Ectodermal cell (in vitro differentiated cells): ENCODE data around the gene G3BP2.

Experiments used
- H3K27ac ChIP-seq: 2 replicates; pipeline ENCODE4 v1.7.0; 2013; ENCODE audit warnings: mild to moderate bottlenecking, low read depth, low read length; ENCODE audit not compliant: insufficient read depth, poor library complexity, severe bottlenecking
- H3K27me3 ChIP-seq: 2 replicates; pipeline ENCODE4 v1.7.0; 2013; ENCODE audit warnings: mild to moderate bottlenecking, low read length; ENCODE audit not compliant: insufficient read depth, control insufficient read depth, poor library complexity, severe bottlenecking
- H3K36me3 ChIP-seq: one replicate; pipeline ENCODE4 v1.7.0; 2013; ENCODE audit warnings: low read length; ENCODE audit not compliant: control insufficient read depth, insufficient read depth
- H3K4me1 ChIP-seq: one replicate; pipeline ENCODE4 v1.7.0; 2013; ENCODE audit warnings: low read length; ENCODE audit not compliant: control insufficient read depth, insufficient read depth
- H3K4me3 ChIP-seq: 2 replicates; pipeline ENCODE4 v1.7.0; 2013; ENCODE audit warnings: low read depth, low read length, control low read depth; ENCODE audit not compliant: insufficient read depth
- H3K9me3 ChIP-seq: 2 replicates; pipeline ENCODE4 v1.7.0; 2013; ENCODE audit warnings: mild to moderate bottlenecking, low read length, moderate library complexity; ENCODE audit not compliant: control insufficient read depth
- WGBS, 2 experiments: methylation state at CpG; one replicate each; pipeline ENCODE4 v1.1.7; 2013; ENCODE audit warnings: missing lambda C conversion rate in 2 of 2; 5-methylcytosine and 5-hydroxymethylcytosine counted together

Gene G3BP2

DNA sequence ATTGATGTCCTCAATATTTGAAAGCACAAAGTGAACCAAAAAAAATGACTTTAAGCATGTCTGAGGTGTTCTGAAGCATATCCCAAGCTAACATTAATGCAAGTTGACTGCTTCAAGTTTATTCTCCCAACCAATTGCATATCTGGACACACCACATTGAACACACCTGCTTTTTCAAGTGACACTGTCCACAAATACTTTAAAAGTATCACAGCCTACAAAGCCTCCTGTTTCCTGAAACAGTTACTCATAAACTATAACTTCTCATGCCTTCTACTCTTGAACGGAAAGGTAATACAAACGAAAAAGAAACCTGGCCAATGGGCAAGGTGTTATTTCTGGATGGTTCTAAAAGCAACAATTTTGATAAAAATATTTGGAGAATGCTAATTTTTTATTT lies 44.0 kb downstream of the G3BP2 start:
- WGBS, 2 experiments: 88 to 91% methylated on average over 2 of the region's 2 CpGs
- Histone ChIP-seq H3K36me3 (no peaks in the 10 kb centered on the region), H3K4me3 (no peak overlapping the region), H3K27me3 (peaks cover 11% of the 10 kb centered on the region), H3K9me3 (no peaks in the 10 kb centered on the region), H3K27ac (no peak overlapping the region), H3K4me1 (no peaks in the 10 kb centered on the region)

- H3K27ac ChIP-seq: no peak overlapping the region
- H3K9me3 ChIP-seq: no peaks in the 10 kb centered on the region
- H3K4me1 ChIP-seq: no peaks in the 10 kb centered on the region
- no peak overlapping the region for H3K4me3 ChIP-seq
- H3K36me3 ChIP-seq: no peaks in the 10 kb centered on the region
- H3K27me3 ChIP-seq: no peaks in the 10 kb centered on the region
- 88 to 89% methylated on average over 5 of the region's 5 CpGs for WGBS, 2 experiments
Observed at GRCh38 chr4:75623026-75623425, 50.2 kb downstream of the G3BP2 start.

DNA sequence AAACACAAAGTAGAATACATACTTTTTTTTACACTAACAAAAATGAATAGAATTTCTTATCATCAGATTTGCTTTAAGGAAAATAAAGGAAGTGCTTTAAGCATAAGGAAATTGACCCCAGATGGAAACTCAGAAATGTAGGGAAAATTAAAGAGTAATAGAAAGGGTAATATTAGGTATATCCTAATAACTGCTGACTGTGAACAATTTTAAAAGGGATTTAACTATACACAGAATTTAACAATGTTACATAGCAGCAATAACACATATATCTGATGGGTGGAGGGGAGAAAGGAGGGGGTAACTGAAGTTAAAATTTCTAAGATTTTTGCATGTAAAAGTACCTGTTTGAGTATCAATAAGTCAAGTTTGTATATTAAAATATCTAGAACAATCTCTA lies 51.5 kb downstream of the G3BP2 start:
- Histone ChIP-seq H3K36me3 (no peaks in the 10 kb centered on the region), H3K27ac (no peak overlapping the region), H3K27me3 (no peaks in the 10 kb centered on the region), H3K4me3 (no peak overlapping the region), H3K9me3 (no peaks in the 10 kb centered on the region), H3K4me1 (no peaks in the 10 kb centered on the region)

DNA sequence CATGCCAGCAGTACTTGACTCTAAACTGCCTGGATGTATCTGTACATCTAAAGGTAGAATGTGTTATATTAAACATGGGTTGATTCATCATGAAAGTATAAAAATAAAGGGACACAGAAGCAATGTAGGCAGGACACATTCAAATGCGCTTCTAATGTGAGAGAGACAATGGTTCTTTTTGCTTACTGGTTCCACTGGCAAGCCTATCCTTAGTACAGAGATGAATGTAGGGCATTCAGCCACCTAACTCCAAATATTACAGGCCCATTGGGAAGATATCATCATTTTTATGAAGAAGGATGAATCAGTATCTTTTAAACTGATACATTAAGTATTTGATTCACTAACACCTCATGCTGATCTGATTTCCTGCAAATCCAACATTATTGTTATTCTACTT lies 60.9 kb downstream of the G3BP2 start:
- no peak overlapping the region for H3K4me3 ChIP-seq
- H3K27ac ChIP-seq: no peak overlapping the region
- H3K27me3 ChIP-seq: no peaks in the 10 kb centered on the region
- H3K4me1 ChIP-seq: no peaks in the 10 kb centered on the region
- WGBS, 2 experiments: 90 to 100% methylated on average over 1 of the region's 1 CpG
- no peaks in the 10 kb centered on the region for H3K36me3 ChIP-seq
- H3K9me3 ChIP-seq: no peaks in the 10 kb centered on the region

GRCh38 chr4:75605928-75606327 lies 67.3 kb downstream of the G3BP2 start:
- H3K27ac ChIP-seq: no peak overlapping the region
- no peaks in the 10 kb centered on the region for H3K9me3 ChIP-seq
- no peaks in the 10 kb centered on the region for H3K36me3 ChIP-seq
- H3K27me3 ChIP-seq: no peaks in the 10 kb centered on the region
- WGBS, 2 experiments: 79 to 83% methylated on average over 3 of the region's 4 CpGs
- no peak overlapping the region for H3K4me3 ChIP-seq
- H3K4me1 ChIP-seq: no peaks in the 10 kb centered on the region

DNA sequence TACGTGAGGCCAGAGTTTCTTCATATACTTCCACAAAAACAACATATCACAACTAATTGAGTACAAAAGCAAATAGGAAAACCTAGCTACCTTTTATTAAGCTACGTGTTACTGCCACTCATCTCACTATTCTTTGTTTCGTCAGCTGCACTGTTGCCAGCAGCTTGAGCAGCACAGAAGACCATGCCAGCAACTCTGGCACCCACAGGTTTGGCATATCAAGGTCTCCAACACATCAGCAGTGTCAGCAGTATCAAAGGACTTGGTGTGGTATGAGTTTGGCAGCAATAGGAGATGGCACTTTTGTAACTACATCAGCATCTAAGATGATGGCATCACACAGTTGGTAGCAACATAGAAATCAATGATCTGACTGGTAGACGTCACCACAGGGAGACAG lies 73.6 kb downstream of the G3BP2 start:
- no peak overlapping the region for H3K4me3 ChIP-seq
- WGBS, 2 experiments: 92 to 93% methylated on average over 4 of the region's 4 CpGs
- H3K27me3 ChIP-seq: no peaks in the 10 kb centered on the region
- no peaks in the 10 kb centered on the region for H3K4me1 ChIP-seq
- no peaks in the 10 kb centered on the region for H3K36me3 ChIP-seq
- no peak overlapping the region for H3K27ac ChIP-seq
- H3K9me3 ChIP-seq: no peaks in the 10 kb centered on the region

- Histone ChIP-seq H3K9me3 (no peaks in the 10 kb centered on the region), H3K4me1 (no peaks in the 10 kb centered on the region), H3K4me3 (no peak overlapping the region), H3K27me3 (no peaks in the 10 kb centered on the region), H3K27ac (no peak overlapping the region), H3K36me3 (no peaks in the 10 kb centered on the region)
- WGBS, 2 experiments: 57 to 86% methylated on average over 1 to 3 of the region's 3 CpGs
Observed at GRCh38 chr4:75598390-75598789, 74.8 kb downstream of the G3BP2 start.

- no peaks in the 10 kb centered on the region for H3K36me3 ChIP-seq
- no peaks in the 10 kb centered on the region for H3K9me3 ChIP-seq
- 90 to 92% methylated on average over 1 to 2 of the region's 3 CpGs for WGBS, 2 experiments
- no peak overlapping the region for H3K27ac ChIP-seq
- no peaks in the 10 kb centered on the region for H3K4me1 ChIP-seq
- no peak overlapping the region for H3K4me3 ChIP-seq
- no peaks in the 10 kb centered on the region for H3K27me3 ChIP-seq
Observed at GRCh38 chr4:75596061-75596460, 77.2 kb downstream of the G3BP2 start.

- Histone ChIP-seq H3K9me3 (no peaks in the 10 kb centered on the region), H3K4me3 (no peak overlapping the region), H3K36me3 (no peaks in the 10 kb centered on the region), H3K27ac (no peak overlapping the region), H3K27me3 (no peaks in the 10 kb centered on the region), H3K4me1 (no peaks in the 10 kb centered on the region)
- WGBS, 2 experiments: 96 to 100% methylated on average over 1 of the region's 1 CpG
Observed at GRCh38 chr4:75593393-75593792, 79.8 kb downstream of the G3BP2 start.
